GM12875 (cell line): ENCODE measurements around the gene NIT2.
A peak's percentile ranks its signal among the peaks of the same experiment; 100 is the strongest.
"Not testable (repeated sequence)": the region's sequence is repeated elsewhere in the genome, so short reads cannot be mapped to it uniquely, and the experiment has no call there.

Source experiments
- H3K4me3 ChIP-seq: one replicate; pipeline ENCODE4 v1.5.1; 2011; ENCODE audit warnings: low read depth, low read length, control low read depth
- TF ChIP-seq, protein P1 (sequence below): IDR thresholded peaks from 2 replicates; pipeline ENCODE4 v1.5.1; 2011; ENCODE audit warnings: low read depth, mild to moderate bottlenecking, control low read depth, inconsistent platforms, low read length, moderate library complexity, borderline replicate concordance; ENCODE audit not compliant: insufficient read depth

NIT2 gene

DNA sequence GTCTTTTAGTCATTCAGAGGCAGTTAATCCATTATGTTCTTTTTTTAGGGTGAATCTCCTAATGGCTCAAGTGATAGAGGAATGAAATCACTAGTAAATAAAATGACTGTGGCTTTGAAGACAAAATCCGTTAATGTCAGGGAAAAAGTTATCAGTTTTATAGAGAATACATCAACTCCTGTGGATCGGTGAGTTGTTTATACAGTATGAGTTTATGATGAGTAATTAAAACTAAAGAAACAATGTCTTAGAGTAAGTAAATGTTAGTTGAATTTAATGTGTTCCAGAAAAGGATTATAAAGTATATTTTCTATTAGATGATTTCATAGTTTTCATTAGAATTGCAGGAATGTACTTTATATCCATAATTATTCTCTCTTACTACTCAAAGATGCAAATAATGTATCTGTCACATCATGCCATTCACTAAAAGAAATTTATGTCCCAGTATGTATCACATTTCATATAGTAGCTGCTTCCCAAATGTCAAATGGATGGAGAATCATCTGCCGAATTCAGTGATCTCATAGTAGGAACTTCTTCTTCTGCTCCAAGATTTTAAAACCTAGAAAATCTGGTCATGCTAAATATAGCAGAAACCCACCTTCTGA is 24.1 kb upstream of the NIT2 start:
- no peak overlapping the region for H3K4me3 ChIP-seq
- TF ChIP-seq, protein P1, sequence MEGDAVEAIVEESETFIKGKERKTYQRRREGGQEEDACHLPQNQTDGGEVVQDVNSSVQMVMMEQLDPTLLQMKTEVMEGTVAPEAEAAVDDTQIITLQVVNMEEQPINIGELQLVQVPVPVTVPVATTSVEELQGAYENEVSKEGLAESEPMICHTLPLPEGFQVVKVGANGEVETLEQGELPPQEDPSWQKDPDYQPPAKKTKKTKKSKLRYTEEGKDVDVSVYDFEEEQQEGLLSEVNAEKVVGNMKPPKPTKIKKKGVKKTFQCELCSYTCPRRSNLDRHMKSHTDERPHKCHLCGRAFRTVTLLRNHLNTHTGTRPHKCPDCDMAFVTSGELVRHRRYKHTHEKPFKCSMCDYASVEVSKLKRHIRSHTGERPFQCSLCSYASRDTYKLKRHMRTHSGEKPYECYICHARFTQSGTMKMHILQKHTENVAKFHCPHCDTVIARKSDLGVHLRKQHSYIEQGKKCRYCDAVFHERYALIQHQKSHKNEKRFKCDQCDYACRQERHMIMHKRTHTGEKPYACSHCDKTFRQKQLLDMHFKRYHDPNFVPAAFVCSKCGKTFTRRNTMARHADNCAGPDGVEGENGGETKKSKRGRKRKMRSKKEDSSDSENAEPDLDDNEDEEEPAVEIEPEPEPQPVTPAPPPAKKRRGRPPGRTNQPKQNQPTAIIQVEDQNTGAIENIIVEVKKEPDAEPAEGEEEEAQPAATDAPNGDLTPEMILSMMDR = no peak

DNA sequence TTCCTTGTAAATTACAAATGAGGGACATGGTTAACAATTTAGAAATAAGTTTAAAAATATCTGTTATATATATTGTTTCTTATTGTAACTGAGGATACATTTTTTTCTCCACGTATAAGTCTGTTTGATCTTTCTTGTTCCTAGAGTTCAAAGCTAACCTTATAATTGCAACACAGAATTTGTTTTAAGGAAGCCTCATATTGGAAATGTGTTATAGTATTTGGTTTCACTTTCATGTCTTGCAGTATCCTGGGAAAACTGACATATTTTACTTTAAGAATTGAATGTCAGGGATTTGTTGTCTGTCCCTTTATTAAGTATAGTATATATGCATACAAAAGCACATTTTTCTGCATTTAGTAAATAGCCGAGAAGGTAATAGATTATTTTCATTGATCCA is 23.5 kb upstream of the NIT2 start:
- no peak overlapping the region for H3K4me3 ChIP-seq
- TF ChIP-seq, protein P1 = no peak

DNA sequence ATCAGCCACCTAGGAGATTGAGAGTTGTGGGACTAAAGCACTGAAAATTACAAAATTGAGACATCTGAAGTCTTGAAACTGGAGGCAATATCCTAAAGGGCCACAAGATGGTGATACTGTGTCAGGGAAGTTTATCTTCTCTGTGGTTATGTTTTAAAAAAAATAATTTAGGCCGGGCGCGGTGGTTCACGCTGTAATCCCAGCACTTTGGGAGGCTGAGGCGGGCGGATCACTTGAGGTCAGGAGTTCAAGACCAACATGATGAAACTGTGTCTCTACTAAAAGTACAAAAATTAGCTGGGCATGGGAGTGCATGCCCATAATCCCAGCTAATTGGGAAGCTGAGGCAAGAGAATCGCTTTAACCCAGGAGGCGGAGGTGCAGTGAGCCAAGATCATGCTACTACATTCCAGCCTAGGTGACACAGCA is 17.9 kb upstream of the NIT2 start:
- no peak overlapping the region for H3K4me3 ChIP-seq
- TF ChIP-seq, protein P1 = peak; percentile 51

DNA sequence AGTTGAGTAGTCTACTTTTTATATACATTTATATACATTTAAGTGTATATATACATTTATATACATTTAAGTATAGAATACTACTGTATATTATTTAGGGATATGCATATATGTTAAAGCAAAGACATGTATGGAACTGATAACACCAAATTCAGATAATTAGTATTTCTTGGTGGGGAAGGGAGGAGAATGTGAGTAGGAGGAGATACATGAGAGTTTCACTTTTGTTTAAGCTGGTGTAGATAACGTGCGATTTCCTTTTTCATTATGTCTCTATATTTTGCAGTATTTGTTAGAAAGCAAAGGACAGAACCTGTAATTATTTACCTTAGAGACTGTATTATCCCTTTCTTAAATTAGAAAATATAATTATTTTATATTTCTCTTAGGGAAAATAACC is 16.6 kb upstream of the NIT2 start:
- TF ChIP-seq, protein P1 = no peak
- H3K4me3 ChIP-seq = no peak overlapping the region

DNA sequence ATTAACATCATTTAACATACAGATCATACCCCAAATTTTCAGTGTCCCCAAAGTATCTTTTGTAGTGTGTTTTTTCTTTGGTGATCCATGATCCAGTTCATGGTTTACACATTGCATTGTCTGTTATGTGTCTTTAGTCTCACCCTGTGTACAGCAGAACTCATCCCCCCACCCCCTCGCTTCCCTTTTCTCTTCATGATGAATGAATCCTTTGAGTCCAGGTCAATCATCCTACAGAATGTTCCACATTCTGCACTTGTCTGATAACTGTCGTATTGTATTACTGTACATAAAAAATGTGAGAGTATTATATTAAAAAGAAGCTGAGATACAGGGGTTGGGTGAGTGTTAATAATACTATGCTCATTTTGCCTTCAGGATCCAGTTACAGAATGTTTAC is 14.6 kb upstream of the NIT2 start:
- TF ChIP-seq, protein P1 = no peak
- no peak overlapping the region for H3K4me3 ChIP-seq

DNA sequence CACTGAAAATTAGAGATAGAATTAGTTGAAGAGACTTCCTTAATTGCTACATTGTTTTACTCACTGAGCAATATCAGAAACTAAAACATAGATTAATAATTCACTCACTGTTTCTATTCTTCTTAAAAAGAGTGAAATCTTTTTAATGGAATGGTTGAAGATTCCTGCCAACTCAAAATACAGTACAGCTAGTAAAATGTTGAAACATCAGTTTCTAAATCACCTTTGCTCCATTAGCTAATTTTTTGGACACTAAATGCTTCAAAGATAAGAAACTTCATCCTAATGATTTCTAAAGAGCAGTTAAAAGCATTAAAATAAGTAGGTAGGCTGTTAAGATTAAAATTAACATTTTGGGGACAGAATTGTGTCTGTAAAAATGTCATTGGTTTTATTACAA is 10.5 kb upstream of the NIT2 start:
- TF ChIP-seq, protein P1 = no peak
- no peak overlapping the region for H3K4me3 ChIP-seq

DNA sequence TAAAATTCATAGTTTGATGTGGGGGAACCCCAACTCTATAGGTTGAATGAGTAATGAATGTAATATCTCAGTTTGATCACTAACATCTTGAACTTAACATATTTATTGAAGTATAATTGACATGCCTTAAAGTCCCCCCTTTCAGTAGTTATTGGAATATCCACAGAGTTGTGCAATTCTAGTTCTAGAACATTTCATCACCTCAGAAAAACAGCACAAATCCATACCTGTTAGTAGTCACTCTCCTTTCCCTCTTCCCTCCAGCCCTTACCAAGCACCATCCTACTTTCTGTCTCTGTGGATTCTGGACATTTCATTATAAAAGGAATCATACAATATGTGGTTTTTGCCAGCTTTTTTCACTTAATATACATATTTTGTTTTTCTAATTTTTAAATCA is 8.7 kb upstream of the NIT2 start:
- TF ChIP-seq, protein P1 = no peak
- H3K4me3 ChIP-seq = no peak overlapping the region

DNA sequence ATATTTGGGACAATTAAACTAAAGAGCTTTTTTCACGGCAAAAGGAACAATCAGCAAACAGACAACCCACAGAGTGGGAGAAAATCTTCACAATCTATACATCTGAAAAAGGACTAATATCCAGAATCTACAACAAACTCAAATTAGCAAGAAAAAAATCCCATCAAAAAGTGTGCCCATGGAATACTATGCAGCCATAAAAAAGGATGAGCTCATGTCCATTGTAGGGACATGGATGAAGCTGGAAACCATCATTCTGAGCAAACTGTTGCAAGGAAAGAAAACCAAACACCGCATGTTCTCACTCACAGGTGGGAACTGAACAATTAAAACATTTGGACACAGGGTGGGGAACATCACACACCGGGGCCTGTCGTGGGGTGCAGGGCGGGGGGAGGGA is 7.2 kb upstream of the NIT2 start:
- H3K4me3 ChIP-seq = not testable (repeated sequence)
